HepG2 (cell line): ENCODE measurements around the gene CADM1. TPM values are rescaled to one million over a fixed set of nuclear protein-coding genes. Genes with fewer than 3 reads are reported as not detected.

Experiments used
- ATAC-seq: fragments of 200-7000 bp; cut with Tn5 transposase; 3 replicates; pipeline ENCODE4 v1.9.1; 2020; ENCODE audit warnings: mild to moderate bottlenecking, moderate library complexity
- BruUV-seq: library from RNA; stranded (reverse); fragments of 400-500 nt; replicated peaks from 2 replicates; lab custom pipeline; 2021; lab: Mats Ljungman, UMichigan
- CTCF ChIA-PET: fragments of 300-600 bp; formaldehyde crosslinking; extraction: SDS; loops from one replicate; lab custom pipeline; 2021; ENCODE audit warnings: low total read pairs, inconsistent platforms, low intra/inter-chr PET ratio; lab: Yijun Ruan, JAX
- POLR2A ChIA-PET: fragments of 350-600 bp; sonication (Branson Sonifier 250); formaldehyde crosslinking; loops from one replicate; lab custom pipeline; 2020; ENCODE audit warnings: antibody characterized with exemption, inconsistent platforms; lab: Yijun Ruan, JAX
- DNase-seq: peaks from one replicate; pipeline ENCODE4 v3.0.0-alpha.2; 2015; ENCODE audit warnings: low spot score
- FAIRE-seq: peaks from 3 replicates; lab custom pipeline; 2011; peaks lifted over from hg19 to GRCh38; lab: Jason Lieb, UNC
- H2AFZ ChIP-seq: one replicate; pipeline ENCODE4 v1.6.1; 2011; ENCODE audit warnings: low read length, inconsistent platforms
- H3K27ac ChIP-seq: fragments of 300-600 bp; 3 replicates; pipeline ENCODE4 v1.8.0; 2011; ENCODE audit warnings: mixed run types, mild to moderate bottlenecking, mixed read lengths, low read length, inconsistent platforms; ENCODE audit not compliant: insufficient read depth; ENCODE audit errors: extremely low read length
- H3K27me3 ChIP-seq, 2 experiments: fragments of 200-600 bp in 1 of 2; 2 replicates in 1 of 2; 3 replicates in 1 of 2; pipeline versions ENCODE4 v1.6.0 to v1.8.0; 2011; ENCODE audit warnings: low read length in 2 of 2, mild to moderate bottlenecking in 2 of 2, moderate library complexity in 2 of 2, inconsistent platforms in 1 of 2; ENCODE audit not compliant: insufficient read depth in 2 of 2, control insufficient read depth in 1 of 2
- H3K36me3 ChIP-seq, 2 experiments: fragments of 200-600 bp in 1 of 2; replicated peaks in 1 of 2; 2 replicates in 1 of 2; 3 replicates in 1 of 2; pipeline versions ENCODE4 v1.5.1 to v1.8.0; 2011; ENCODE audit warnings: low read length in 2 of 2, inconsistent platforms in 1 of 2; ENCODE audit not compliant: insufficient read depth in 2 of 2, control insufficient read depth in 1 of 2
- H3K4me1 ChIP-seq: 2 replicates; pipeline ENCODE4 v1.5.1; 2012; ENCODE audit warnings: low read length, inconsistent platforms; ENCODE audit not compliant: insufficient read depth
- H3K4me2 ChIP-seq: 2 replicates; pipeline ENCODE4 v1.6.0; 2011; ENCODE audit warnings: low read depth, low read length, inconsistent platforms
- H3K4me3 ChIP-seq, 3 experiments: fragments of 200-600 bp in 1 of 3; sonication (generic), shearing (Covaris generic) in 1 of 3; replicated peaks in 1 of 3; 2 replicates each; pipeline ENCODE4 v1.5.1; 2011 to 2016; ENCODE audit warnings: low read length in 3 of 3, inconsistent platforms in 2 of 3, low read depth in 2 of 3, mild to moderate bottlenecking in 2 of 3, control low read depth in 1 of 3, mixed read lengths in 1 of 3; ENCODE audit not compliant: insufficient read depth in 1 of 3
- H3K79me2 ChIP-seq: one replicate; pipeline ENCODE4 v1.6.1; 2011; ENCODE audit warnings: low read length, inconsistent platforms; ENCODE audit not compliant: insufficient read depth
- H3K9ac ChIP-seq: 2 replicates; pipeline ENCODE4 v1.6.0; 2011; ENCODE audit warnings: mild to moderate bottlenecking, low read depth, low read length, inconsistent platforms; ENCODE audit not compliant: insufficient read depth
- H3K9me3 ChIP-seq: 2 replicates; pipeline ENCODE4 v1.5.1; 2012; ENCODE audit warnings: mild to moderate bottlenecking, low read length
- H4K20me1 ChIP-seq: 2 replicates; pipeline ENCODE4 v1.6.0; 2011; ENCODE audit warnings: inconsistent platforms, mild to moderate bottlenecking, low read length, moderate library complexity; ENCODE audit not compliant: insufficient read depth
- FOXM1 ChIP-seq: sonication (generic); formaldehyde crosslinking; IDR thresholded peaks from 2 replicates; pipeline ENCODE4 v1.5.0; 2020; ENCODE audit warnings: missing genetic modification reagents
- GLI4 ChIP-seq: sonication (generic); formaldehyde crosslinking; IDR thresholded peaks from 2 replicates; pipeline ENCODE4 v1.5.1; 2020; ENCODE audit warnings: missing genetic modification reagents, mild to moderate bottlenecking, moderate library complexity, borderline replicate concordance
- IRF2 ChIP-seq: IDR thresholded peaks from 2 replicates; pipeline ENCODE4 v1.6.1; 2018; ENCODE audit warnings: missing genetic modification reagents, missing compliant biosample characterization
- JUNB ChIP-seq: sonication (generic); formaldehyde crosslinking; IDR thresholded peaks from 2 replicates; pipeline ENCODE4 v1.8.0; 2022; ENCODE audit warnings: missing genetic modification reagents, mild to moderate bottlenecking, borderline replicate concordance
- NAIF1 ChIP-seq: sonication (generic); formaldehyde crosslinking; IDR thresholded peaks from 2 replicates; pipeline ENCODE4 v1.5.0; 2020; ENCODE audit warnings: mild to moderate bottlenecking, missing genetic modification reagents, borderline replicate concordance
- SIX4 ChIP-seq: sonication (generic); formaldehyde crosslinking; IDR thresholded peaks from 2 replicates; pipeline ENCODE4 v1.4.0; 2020; ENCODE audit warnings: missing genetic modification reagents
- SKI ChIP-seq: fragments of 450-650 bp; IDR thresholded peaks from one replicate; pipeline ENCODE4 v1.6.1; 2018; ENCODE audit warnings: mild to moderate bottlenecking; ENCODE audit not compliant: partially characterized antibody
- STAG1 ChIP-seq: sonication (generic); formaldehyde crosslinking; IDR thresholded peaks from 2 replicates; pipeline ENCODE4 v1.4.0; 2020; ENCODE audit warnings: missing genetic modification reagents
- THAP9 ChIP-seq: sonication (generic); formaldehyde crosslinking; IDR thresholded peaks from 2 replicates; pipeline ENCODE4; 2020; ENCODE audit warnings: missing genetic modification reagents, mild to moderate bottlenecking, borderline replicate concordance
- ZEB1 ChIP-seq: IDR thresholded peaks from 2 replicates; pipeline ENCODE4 v1.6.1; 2012; ENCODE audit warnings: mild to moderate bottlenecking, low read depth, inconsistent platforms; ENCODE audit not compliant: insufficient replicate concordance
- ZNF503 ChIP-seq: sonication (generic); formaldehyde crosslinking; IDR thresholded peaks from 2 replicates; pipeline ENCODE4 v1.4.0; 2020; ENCODE audit warnings: missing genetic modification reagents
- ZNF563 ChIP-seq: sonication (generic); formaldehyde crosslinking; IDR thresholded peaks from 2 replicates; pipeline ENCODE4 v1.8.0; 2022; ENCODE audit warnings: mild to moderate bottlenecking, moderate library complexity, missing genetic modification reagents
- ZNF605 ChIP-seq: sonication (generic); formaldehyde crosslinking; IDR thresholded peaks from 2 replicates; pipeline ENCODE4 v1.8.0; 2022; ENCODE audit warnings: mild to moderate bottlenecking, missing genetic modification reagents
- WGBS: methylation state at CpG from one replicate; pipeline ENCODE4 v1.1.6; 2017; ENCODE audit warnings: low lambda C conversion rate; 5-methylcytosine and 5-hydroxymethylcytosine counted together
- in situ Hi-C: cut with HindIII; loops from 2 replicates; pipeline ENCODE4 v1.10.0; 2017; ENCODE audit warnings: low pct_unique_long_range_greater_than_20kb; ENCODE audit not compliant: extremely low pct_ligation_motif_present
- intact Hi-C: fragments of 100-400 bp; cut with micrococcal nuclease; formaldehyde crosslinking; loops from one replicate; pipeline ENCODE4 v1.10.0; 2022; ENCODE audit not compliant: unreplicated experiment
- polyA plus RNA-seq, 8 experiments: library from polyadenylated mRNA; depleted of rRNA in 3 of 8; stranded (reverse) in 7 of 8; unstranded in 1 of 8; fragments of >200 nt; fragmentation: Illumina TruSeq in 4 of 8; extraction: Trizol in 4 of 8; gene quantifications; 2 replicates each; pipeline versions ENCODE4 v1.2.1 to v1.2.3, GENCODE V29; 2011 to 2016; ENCODE audit warnings: low read depth in 4 of 8, missing spikeins in 1 of 8, mixed read lengths in 1 of 8; ENCODE audit not compliant: insufficient read depth in 1 of 8
- total RNA-seq, 5 experiments: library from RNA; depleted of rRNA; stranded (reverse); fragments of >200 nt; fragmentation: Illumina TruSeq; extraction: Trizol; gene quantifications; 2 replicates each; pipeline ENCODE4 v1.2.3, GENCODE V29; 2016; ENCODE audit warnings: low read depth in 1 of 5
- TF ChIP-seq, protein P1 (sequence below): sonication (generic); formaldehyde crosslinking; IDR thresholded peaks from 2 replicates; pipeline ENCODE4 v1.4.0; 2020; ENCODE audit warnings: missing genetic modification reagents, mild to moderate bottlenecking, borderline replicate concordance

CADM1 gene
- total and polyA plus RNA-seq, 2 of the 13 experiments (the other 11 are each of a cell fraction or from before 2014, with no cell fraction given) = 71.3 to 122 TPM

- FAIRE-seq = no peak
- in situ Hi-C loops = no loop called here
- TF ChIP-seq SIX4 (CRISPR knock-in tag) (no peak), JUNB (CRISPR knock-in tag) (no peak), THAP9 (CRISPR knock-in tag) (no peak), ZNF563 (no peak), SKI (no peak), ZNF605 (no peak), IRF2 (CRISPR knock-in tag) (no peak), NAIF1 (CRISPR knock-in tag) (no peak), STAG1 (CRISPR knock-in tag) (no peak), FOXM1 (no peak), ZNF503 (no peak), ZEB1 (no peak), GLI4 (CRISPR knock-in tag) (no peak)
- TF ChIP-seq, protein P1, sequence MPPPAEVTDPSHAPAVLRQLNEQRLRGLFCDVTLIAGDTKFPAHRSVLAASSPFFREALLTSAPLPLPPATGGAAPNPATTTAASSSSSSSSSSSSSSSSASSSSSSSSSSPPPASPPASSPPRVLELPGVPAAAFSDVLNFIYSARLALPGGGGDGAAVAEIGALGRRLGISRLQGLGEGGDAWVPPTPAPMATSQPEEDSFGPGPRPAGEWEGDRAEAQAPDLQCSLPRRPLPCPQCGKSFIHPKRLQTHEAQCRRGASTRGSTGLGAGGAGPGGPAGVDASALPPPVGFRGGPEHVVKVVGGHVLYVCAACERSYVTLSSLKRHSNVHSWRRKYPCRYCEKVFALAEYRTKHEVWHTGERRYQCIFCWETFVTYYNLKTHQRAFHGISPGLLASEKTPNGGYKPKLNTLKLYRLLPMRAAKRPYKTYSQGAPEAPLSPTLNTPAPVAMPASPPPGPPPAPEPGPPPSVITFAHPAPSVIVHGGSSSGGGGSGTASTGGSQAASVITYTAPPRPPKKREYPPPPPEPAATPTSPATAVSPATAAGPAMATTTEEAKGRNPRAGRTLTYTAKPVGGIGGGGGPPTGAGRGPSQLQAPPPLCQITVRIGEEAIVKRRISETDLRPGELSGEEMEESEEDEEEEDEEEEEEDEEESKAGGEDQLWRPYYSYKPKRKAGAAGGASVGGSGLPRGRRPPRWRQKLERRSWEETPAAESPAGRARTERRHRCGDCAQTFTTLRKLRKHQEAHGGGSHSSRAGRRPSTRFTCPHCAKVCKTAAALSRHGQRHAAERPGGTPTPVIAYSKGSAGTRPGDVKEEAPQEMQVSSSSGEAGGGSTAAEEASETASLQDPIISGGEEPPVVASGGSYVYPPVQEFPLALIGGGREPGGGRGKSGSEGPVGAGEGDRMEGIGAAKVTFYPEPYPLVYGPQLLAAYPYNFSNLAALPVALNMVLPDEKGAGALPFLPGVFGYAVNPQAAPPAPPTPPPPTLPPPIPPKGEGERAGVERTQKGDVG = no peak
These were observed 362.7 kb downstream of the CADM1 start for GRCh38 chr11:115141231-115142114.

More at GRCh38 chr11:115141231-115142114, 362.7 kb downstream of the CADM1 start:
- Histone ChIP-seq H3K4me3 (no peak overlapping the region), H3K27ac (no peak overlapping the region), H2AFZ (no peak overlapping the region), H3K9ac (no peak overlapping the region), H3K79me2 (no peaks in the 10 kb centered on the region), H3K4me1 (no peaks in the 10 kb centered on the region), H3K9me3 (no peaks in the 10 kb centered on the region), H3K27me3 (peaks cover 0 to 13% of the 10 kb centered on the region in 2 experiments; a peak in 4 of 5 replicates), H3K36me3 (no peaks in the 10 kb centered on the region), H3K4me2 (no peak overlapping the region), H4K20me1 (no peaks in the 10 kb centered on the region)
- intact Hi-C loops = no loop called here
- ATAC-seq = no peak
- ChIA-PET CTCF (no interaction called here), POLR2A (no interaction called here)
- no TSS peak for BruUV-seq
- no peak for DNase-seq
- WGBS = 50% methylated on average over 9 of the region's 13 CpGs
